GM12892 (cell line): ENCODE results near the gene TDP2.
"Not testable (repeated sequence)": the region's sequence is repeated elsewhere in the genome, so short reads cannot be mapped to it uniquely, and the experiment has no call there.

Source experiments
- DNase-seq: peaks from one replicate; pipeline ENCODE4 v3.0.0; 2011; ENCODE audit not compliant: insufficient read length
- FAIRE-seq: peaks from 2 replicates; lab custom pipeline; 2011; peaks lifted over from hg19 to GRCh38; lab: Jason Lieb, UNC
- POLR2A ChIP-seq: IDR thresholded peaks from 2 replicates; pipeline ENCODE4 v1.6.1; 2011; ENCODE audit warnings: low read depth, low read length, control low read depth
- POLR2AphosphoS5 ChIP-seq: IDR thresholded peaks from 2 replicates; pipeline ENCODE4 v1.6.1; 2011; ENCODE audit warnings: low read depth, low read length, control low read depth
- TAF1 ChIP-seq: IDR thresholded peaks from 2 replicates; pipeline ENCODE4 v1.6.1; 2011; ENCODE audit warnings: low read depth, mild to moderate bottlenecking, control low read depth, low read length, borderline replicate concordance

TDP2 gene

GRCh38 chr6:24672620-24673182 lies 6.0 kb upstream of the TDP2 start:
- TF ChIP-seq POLR2AphosphoS5 (no peak), TAF1 (no peak), POLR2A (no peak)
- DNase-seq (no peak), FAIRE-seq (no peak)

GRCh38 chr6:24671077-24671476 lies 4.4 kb upstream of the TDP2 start:
- FAIRE-seq, DNase-seq: not testable (repeated sequence)

DNA sequence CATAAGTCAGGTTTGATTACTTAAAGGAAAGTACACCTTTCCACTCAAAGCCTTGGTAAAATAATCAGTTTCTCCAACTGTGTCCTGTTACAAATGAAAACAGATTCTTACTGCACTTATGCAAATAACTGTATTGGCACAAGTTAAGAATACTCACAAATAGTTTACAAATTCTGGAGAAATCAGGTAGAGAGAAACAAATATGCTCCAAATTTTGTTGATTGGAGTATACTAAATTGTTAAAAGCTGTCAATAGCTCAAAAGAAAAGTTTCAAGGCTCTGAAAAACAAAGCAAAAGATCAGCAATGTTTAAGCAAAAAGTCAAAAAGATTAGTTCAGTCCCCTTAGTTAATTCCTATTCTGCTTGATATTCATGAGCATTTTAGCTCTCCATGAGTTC lies 3.8 kb upstream of the TDP2 start:
- not testable (repeated sequence) for FAIRE-seq, DNase-seq

DNA sequence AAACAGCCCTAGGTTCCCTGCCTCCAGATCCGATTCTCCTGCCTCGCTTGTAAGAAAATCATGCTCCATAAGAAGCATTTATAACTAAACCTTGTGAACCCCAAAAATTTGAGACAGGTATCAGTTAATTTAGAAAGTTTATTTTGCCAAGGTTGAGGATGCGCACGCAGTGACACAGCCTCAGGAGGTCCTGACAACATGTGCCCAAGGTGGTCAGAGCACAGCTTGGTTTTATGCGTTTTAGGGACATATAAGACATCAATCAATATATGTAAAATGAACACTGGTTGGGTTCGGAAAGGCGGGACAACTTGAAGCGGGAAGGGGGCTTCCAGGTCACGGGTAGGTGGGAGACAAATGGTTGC lies 2.3 kb upstream of the TDP2 start:
- DNase-seq, result no peak
- TF ChIP-seq TAF1 (no peak), POLR2AphosphoS5 (no peak), POLR2A (no peak)
- no peak for FAIRE-seq

- DNase-seq, FAIRE-seq: not testable (repeated sequence)
Measured at GRCh38 chr6:24668066-24668996, 1.6 kb upstream of the TDP2 start.

- FAIRE-seq (no peak), DNase-seq (no peak)
- no peak for TF ChIP-seq POLR2AphosphoS5
- TF ChIP-seq TAF1, result no peak
- no peak for TF ChIP-seq POLR2A
Measured at GRCh38 chr6:24667378-24667803, 692 bp upstream of the TDP2 start.

GRCh38 chr6:24666097-24666640 lies 530 bp downstream of the TDP2 start:
- TF ChIP-seq POLR2AphosphoS5 (no peak), POLR2A (no peak), TAF1 (no peak)
- DNase-seq (peak; percentile 25), FAIRE-seq (peak; percentile 14)

- TF ChIP-seq TAF1, result no peak
- TF ChIP-seq POLR2AphosphoS5, result no peak
- TF ChIP-seq POLR2A, result no peak
- FAIRE-seq (no peak), DNase-seq (no peak)
Measured at GRCh38 chr6:24664046-24664987, 2.4 kb downstream of the TDP2 start.

DNA sequence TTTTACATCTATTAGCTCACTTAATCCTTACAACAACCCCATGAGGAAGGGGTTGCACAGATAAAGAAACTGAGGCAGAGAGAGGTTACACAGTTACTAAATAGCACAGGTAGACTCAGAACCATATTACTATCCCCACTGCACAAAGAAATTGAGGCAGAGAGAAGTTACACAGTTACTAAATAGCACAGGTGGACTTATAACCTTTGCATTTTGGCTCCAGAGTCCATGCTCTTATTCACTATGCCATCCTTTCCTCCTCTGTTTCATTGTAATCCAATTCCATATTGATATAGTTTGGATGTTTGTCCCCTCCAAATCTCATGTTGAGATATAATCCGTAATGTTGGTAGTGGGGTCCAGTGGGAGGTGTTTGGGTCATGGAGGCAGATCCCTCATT lies 3.5 kb downstream of the TDP2 start:
- TF ChIP-seq TAF1 (no peak), POLR2AphosphoS5 (no peak), POLR2A (no peak)
- no peak for FAIRE-seq
- no peak for DNase-seq

DNA sequence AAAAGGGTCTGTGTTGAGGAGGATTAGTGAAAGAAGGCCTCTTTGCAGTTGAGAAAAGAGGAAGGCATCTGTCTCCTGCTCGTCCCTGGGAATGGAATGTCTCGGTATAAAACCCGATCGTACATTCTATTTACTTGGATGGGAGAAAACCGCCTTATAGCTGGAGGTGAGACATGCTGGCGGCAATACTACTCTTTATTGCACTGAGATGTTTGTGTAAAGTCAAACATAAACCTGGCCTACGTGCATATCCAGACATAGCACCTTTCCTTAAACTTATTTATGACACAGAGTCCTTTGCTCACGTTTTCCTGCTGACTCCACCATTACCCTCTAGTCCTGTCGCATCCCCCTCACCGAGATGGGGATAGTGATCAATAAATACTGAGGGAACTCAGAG lies 4.5 kb downstream of the TDP2 start:
- DNase-seq (no peak), FAIRE-seq (no peak)
- no peak for TF ChIP-seq TAF1
- TF ChIP-seq POLR2A, result no peak
- TF ChIP-seq POLR2AphosphoS5, result no peak

DNA sequence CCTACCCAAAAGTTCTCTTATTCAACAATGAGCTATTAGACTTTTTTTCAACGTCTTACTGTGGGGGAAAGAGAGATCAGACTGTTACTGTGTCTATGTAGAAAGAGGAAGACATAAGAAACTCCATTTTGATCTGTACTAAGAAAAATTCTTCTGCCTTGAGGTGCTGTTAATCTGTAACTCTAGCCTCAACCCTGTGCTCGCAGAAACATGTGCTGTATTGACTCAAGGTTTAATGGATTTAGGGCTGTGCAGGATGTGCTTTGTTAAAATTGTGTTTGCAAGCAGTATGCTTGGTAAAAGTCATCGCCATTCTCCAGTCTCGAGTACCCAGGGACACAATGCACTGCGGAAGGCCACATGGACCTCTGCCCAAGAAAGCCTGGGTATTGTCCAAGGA lies 4.9 kb downstream of the TDP2 start:
- not testable (repeated sequence) for FAIRE-seq

GRCh38 chr6:24660105-24660504 lies 6.6 kb downstream of the TDP2 start:
- FAIRE-seq (no peak), DNase-seq (no peak)
- TF ChIP-seq TAF1, result no peak
- no peak for TF ChIP-seq POLR2A
- TF ChIP-seq POLR2AphosphoS5, result no peak

More for the DNA sequence above, 4.9 kb downstream of the TDP2 start:
- not testable (repeated sequence) for DNase-seq
